ENCODE data around the gene CASZ1.

DNA sequence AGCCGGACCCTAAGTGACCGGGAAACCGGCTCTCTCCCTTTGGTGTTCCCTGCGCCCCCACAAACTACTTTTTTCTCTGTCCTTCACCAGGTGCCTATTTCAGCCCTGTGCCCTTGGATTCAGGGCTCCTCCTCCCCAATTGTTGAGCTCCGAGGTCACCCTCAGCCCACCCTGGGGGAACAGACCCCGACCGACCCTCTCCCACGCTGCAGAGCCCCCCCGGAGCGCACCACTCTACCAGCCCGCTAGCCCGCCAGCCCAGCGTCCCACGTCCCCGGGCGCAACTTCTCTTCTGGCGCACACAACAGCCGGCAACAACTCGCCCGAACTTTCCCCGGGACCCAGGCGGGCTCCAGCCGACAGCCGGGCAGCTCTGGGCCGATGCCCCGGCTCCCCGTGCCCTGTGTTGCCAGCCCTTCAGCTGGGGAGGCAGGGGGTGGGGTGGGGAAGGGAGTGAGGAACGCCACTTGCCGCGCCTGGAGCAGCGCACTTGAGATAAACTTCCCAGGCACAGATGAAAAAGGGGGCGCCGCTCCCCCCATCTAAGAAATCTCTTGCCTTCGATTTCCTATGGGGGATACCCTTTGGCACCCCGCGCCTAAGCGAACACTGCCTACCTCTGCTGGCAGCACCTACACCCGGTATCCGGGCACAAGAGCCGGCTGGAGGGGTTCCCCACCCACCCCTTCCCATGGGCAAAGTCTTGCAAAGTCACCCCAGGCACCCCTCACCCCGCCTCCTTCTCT is 997 bp downstream of the CASZ1 start:
- TF ChIP-seq POLR2A (IDR thresholded peaks at IDR 0.05) (no peak), EP300 (IDR thresholded peaks at IDR 0.05) (no peak), CTCF (IDR thresholded peaks at IDR 0.05) (no peak)
